Cardiac muscle cell (in vitro differentiated cells and primary cell): ENCODE data around the gene GSTA2. TPM values are rescaled to one million over a fixed set of nuclear protein-coding genes. Genes with fewer than 3 reads are reported as not detected.
"Not testable (repeated sequence)": the region's sequence is repeated elsewhere in the genome, so short reads cannot be mapped to it uniquely, and the experiment has no call there.

Experiments used
- DNase-seq, 2 donors: peaks; one replicate each; pipeline versions ENCODE4 v3.0.0 to v3.0.0-alpha.2; 2010 to 2017; ENCODE audit warnings: low read depth in 1 of 2, low spot score in 1 of 2
- H3K27ac ChIP-seq: fragments of 200-600 bp; sonication (generic); 2 replicates; pipeline ENCODE4 v1.5.1; 2016
- H3K27me3 ChIP-seq: fragments of 200-600 bp; sonication (generic); 2 replicates; pipeline ENCODE4 v1.6.0; 2016; ENCODE audit warnings: control low read depth
- H3K36me3 ChIP-seq: fragments of 200-600 bp; sonication (generic); 2 replicates; pipeline ENCODE4 v1.5.1; 2016; ENCODE audit warnings: control low read depth
- H3K4me1 ChIP-seq: fragments of 200-600 bp; sonication (generic); 2 replicates; pipeline ENCODE4 v1.8.1; 2017; ENCODE audit warnings: low read depth, mild to moderate bottlenecking, mixed run types
- H3K4me3 ChIP-seq: fragments of 200-600 bp; sonication (generic); 2 replicates; pipeline ENCODE4 v1.5.1; 2016; ENCODE audit warnings: mild to moderate bottlenecking
- H3K9me3 ChIP-seq: fragments of 200-600 bp; sonication (generic); 2 replicates; pipeline ENCODE4 v1.5.1; 2017; ENCODE audit warnings: low read depth, mild to moderate bottlenecking, control low read depth
- CTCF ChIP-seq: IDR thresholded peaks from 2 replicates; pipeline ENCODE4 v1.5.1; 2012; ENCODE audit warnings: low read depth, mild to moderate bottlenecking, low read length
- polyA plus RNA-seq: library from polyadenylated mRNA; unstranded; fragments of >200 nt; fragmentation: Nextera tagmentation; extraction: Ambion mirVana; gene quantifications from 2 replicates; pipeline ENCODE4 v1.2.1, GENCODE V29; 2016
- total RNA-seq: library from RNA; depleted of rRNA; stranded (reverse); fragments of >200 nt; gene quantifications from 2 replicates; pipeline ENCODE4 v1.2.3, GENCODE V29; 2016

Gene GSTA2
- total and polyA plus RNA-seq, 2 experiments from 2014 or later: 0.24 TPM; not detected in 1

- Histone ChIP-seq H3K36me3 (no peaks in the 10 kb centered on the region), H3K27ac (no peak overlapping the region), H3K9me3 (no peaks in the 10 kb centered on the region), H3K27me3 (no peaks in the 10 kb centered on the region), H3K4me3 (no peak overlapping the region), H3K4me1 (no peaks in the 10 kb centered on the region)
- peak in 1 of 2 donors; percentile 79 for DNase-seq
- TF ChIP-seq CTCF: no peak
These were observed 39.3 kb downstream of the GSTA2 start for GRCh38 chr6:52724042-52724405.

GRCh38 chr6:52720321-52720720, 43.0 kb downstream of the GSTA2 start:
- no peak for DNase-seq
- no peaks in the 10 kb centered on the region for H3K9me3 ChIP-seq

GRCh38 chr6:52718550-52718949, 44.7 kb downstream of the GSTA2 start:
- peak in 1 of 2 donors; percentile 38 for DNase-seq
- no peaks in the 10 kb centered on the region for H3K36me3 ChIP-seq
- TF ChIP-seq CTCF: no peak
- no peak overlapping the region for H3K27ac ChIP-seq
- no peak overlapping the region for H3K4me3 ChIP-seq
- H3K9me3 ChIP-seq: no peaks in the 10 kb centered on the region
- no peaks in the 10 kb centered on the region for H3K4me1 ChIP-seq
- H3K27me3 ChIP-seq: no peaks in the 10 kb centered on the region

More at GRCh38 chr6:52720321-52720720, 43.0 kb downstream of the GSTA2 start:
- no peak for TF ChIP-seq CTCF
- no peaks in the 10 kb centered on the region for H3K27me3 ChIP-seq
- H3K4me1 ChIP-seq: no peaks in the 10 kb centered on the region
- no peak overlapping the region for H3K4me3 ChIP-seq
- no peaks in the 10 kb centered on the region for H3K36me3 ChIP-seq
- H3K27ac ChIP-seq: no peak overlapping the region

- not testable (repeated sequence) for H3K27ac ChIP-seq, DNase-seq, H3K4me3 ChIP-seq, H3K4me1 ChIP-seq, H3K36me3 ChIP-seq, H3K27me3 ChIP-seq, H3K9me3 ChIP-seq
These were observed 48.5 kb downstream of the GSTA2 start for GRCh38 chr6:52714761-52715160.

GRCh38 chr6:52712136-52712535, 51.1 kb downstream of the GSTA2 start:
- no peaks in the 10 kb centered on the region for H3K36me3 ChIP-seq
- H3K27ac ChIP-seq: no peak overlapping the region
- H3K27me3 ChIP-seq: no peaks in the 10 kb centered on the region
- no peak overlapping the region for H3K4me3 ChIP-seq
- no peak for DNase-seq
- no peaks in the 10 kb centered on the region for H3K4me1 ChIP-seq
- no peaks in the 10 kb centered on the region for H3K9me3 ChIP-seq
- no peak for TF ChIP-seq CTCF

- Histone ChIP-seq H3K4me3 (no peak overlapping the region), H3K27ac (no peak overlapping the region), H3K36me3 (no peaks in the 10 kb centered on the region), H3K27me3 (no peaks in the 10 kb centered on the region), H3K4me1 (no peaks in the 10 kb centered on the region), H3K9me3 (no peaks in the 10 kb centered on the region)
- DNase-seq: no peak
- TF ChIP-seq CTCF: no peak
These were observed 55.2 kb downstream of the GSTA2 start for GRCh38 chr6:52707963-52708680.
